GM18873 (cell line): ENCODE data around the gene SCP2D1.

ENCODE experiments used
- ATAC-seq: cut with Tn5 transposase; IDR thresholded peaks from one replicate; pipeline ENCODE4 v1.9.1; 2021; ENCODE audit warnings: mild to moderate bottlenecking, moderate library complexity, moderate number of reproducible peaks; ENCODE audit not compliant: unreplicated experiment, low FRiP score

Gene SCP2D1

DNA sequence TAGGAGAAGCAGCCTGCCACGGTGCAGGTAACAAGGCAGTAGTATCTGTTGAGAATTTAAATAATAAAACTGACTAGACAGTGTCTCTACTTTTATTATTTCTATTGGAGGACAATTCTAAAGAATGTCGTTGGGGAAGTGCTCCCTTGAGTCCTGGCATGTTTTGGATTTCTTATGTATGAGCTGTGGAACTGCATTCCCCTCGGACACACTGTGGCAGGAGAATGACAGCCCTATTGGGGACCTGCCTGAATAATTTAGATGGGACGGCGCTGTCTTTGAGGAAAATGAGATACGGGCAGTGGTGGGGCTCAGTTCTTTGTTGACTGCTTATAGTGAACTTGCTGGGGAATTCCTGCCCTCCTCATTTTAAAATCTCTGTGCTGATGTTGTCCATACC is 2.4 kb upstream of the SCP2D1 start:
- ATAC-seq: no peak

- no peak for ATAC-seq
These were observed 1.7 kb upstream of the SCP2D1 start for GRCh38 chr20:18811904-18812303.

DNA sequence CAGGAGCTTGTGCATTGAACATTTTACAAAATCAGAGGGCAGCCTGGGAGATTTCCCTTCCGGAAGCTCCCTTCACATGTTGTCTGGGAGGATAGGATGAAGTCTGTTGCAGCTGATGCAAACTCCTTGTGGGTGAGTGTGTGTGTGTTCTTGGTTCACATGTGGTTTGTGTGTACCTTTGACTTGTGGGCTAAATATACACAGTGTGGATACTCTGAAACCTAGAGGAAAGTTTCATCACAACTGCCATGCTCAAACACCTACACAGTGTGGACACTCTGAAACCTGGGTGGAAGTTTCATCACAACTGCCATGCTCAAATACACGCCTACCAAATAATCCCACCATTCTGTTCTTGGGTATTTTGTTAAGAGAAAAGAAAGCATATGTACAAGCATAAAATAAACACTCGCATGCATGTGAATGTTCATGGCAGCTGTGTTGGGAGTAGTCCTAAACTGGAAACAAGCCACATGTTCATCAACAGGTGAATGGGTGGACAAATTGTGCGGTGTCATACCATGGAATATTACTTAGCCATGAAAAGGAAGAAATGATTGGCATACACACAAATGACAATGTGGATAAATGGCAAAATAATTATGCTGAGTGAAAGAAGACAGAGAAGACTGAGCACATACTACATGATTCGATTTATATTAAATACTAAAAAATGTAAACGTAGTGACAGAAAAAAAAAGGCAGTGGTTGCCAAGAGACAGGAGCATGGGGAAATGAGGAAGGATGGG is 1.8 kb downstream of the SCP2D1 start:
- ATAC-seq: no peak

GRCh38 chr20:18822832-18823231 is 9.2 kb downstream of the SCP2D1 start:
- ATAC-seq: no peak

GRCh38 chr20:18831830-18832499 is 18.4 kb downstream of the SCP2D1 start:
- no peak for ATAC-seq

- ATAC-seq: no peak
These were observed 19.1 kb downstream of the SCP2D1 start for GRCh38 chr20:18832546-18833200.

- ATAC-seq: no peak
These were observed 22.1 kb downstream of the SCP2D1 start for GRCh38 chr20:18835466-18836256.

DNA sequence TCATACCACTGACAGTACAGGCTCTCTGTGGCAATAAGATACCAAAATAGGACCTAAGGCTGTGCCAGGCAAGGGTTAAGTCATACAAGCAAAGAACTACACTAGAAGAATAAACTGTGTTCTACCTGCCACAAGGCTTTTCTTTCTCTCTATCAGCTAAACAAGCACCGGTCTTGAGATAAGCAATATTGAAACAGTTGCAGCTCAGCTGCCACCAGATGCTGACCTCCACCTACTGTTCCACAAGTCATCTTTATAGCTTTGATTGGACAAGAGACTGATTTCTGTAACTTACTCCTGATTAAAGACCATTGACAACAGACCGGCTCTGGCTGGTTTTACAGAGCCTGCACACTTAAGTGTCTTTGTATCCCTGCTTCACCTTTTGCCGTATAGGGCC is 24.1 kb downstream of the SCP2D1 start:
- ATAC-seq: no peak

DNA sequence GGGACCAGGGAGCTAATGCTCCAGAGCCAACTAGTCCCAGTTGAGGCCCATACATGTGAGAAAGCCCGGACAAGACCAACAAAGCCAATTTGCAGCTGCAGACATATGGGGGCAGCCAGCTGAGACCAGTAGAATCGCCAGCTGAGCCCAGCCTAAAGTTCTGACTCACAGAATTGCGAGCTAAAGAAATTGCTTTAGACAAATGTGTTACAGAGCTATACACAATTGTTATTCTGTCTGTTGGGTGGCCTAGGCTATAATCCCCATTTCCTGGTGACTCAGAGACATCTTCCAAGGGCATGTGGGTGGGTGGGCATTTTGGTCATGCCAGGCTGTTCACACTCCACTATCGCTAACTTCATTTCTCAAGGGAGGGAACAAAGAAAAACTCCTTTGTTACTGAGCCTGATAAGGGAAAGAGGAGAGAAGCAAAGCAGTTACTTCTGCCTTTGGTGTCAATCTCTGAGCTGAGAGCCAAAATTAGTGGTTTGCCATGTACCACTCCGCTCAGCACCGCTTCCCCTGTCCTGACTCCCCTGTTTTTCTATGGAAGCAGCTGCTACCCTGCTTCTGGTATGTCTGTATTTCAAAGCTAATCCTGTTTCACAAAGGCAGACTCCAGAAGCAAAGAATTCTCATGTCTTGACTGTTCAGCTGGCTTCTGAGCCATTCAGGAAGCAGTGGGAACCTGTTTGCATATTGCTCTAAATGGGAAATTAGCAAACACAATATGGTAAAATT is 26.1 kb downstream of the SCP2D1 start:
- no peak for ATAC-seq

- ATAC-seq: no peak
These were observed 26.7 kb downstream of the SCP2D1 start for GRCh38 chr20:18840248-18840645.

DNA sequence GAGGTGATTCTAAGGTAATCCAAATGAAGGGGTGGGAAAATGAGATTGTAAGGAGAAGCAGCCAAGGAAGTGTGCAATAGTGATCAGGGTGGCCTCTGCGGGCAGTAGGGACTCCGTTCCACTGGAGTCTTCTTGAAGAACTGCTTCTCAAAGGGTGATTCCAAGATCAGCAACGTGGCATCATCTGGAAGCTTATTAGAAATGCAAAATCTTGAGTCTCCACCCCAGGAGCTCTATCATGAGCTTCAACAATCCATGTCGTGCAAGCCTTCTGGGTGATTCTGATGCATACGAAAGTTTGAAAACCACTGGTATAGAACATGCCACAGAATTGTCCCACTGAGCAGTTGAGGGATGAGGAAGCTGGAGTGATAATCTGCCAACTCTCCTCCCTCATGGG is 31.4 kb downstream of the SCP2D1 start:
- ATAC-seq: no peak

DNA sequence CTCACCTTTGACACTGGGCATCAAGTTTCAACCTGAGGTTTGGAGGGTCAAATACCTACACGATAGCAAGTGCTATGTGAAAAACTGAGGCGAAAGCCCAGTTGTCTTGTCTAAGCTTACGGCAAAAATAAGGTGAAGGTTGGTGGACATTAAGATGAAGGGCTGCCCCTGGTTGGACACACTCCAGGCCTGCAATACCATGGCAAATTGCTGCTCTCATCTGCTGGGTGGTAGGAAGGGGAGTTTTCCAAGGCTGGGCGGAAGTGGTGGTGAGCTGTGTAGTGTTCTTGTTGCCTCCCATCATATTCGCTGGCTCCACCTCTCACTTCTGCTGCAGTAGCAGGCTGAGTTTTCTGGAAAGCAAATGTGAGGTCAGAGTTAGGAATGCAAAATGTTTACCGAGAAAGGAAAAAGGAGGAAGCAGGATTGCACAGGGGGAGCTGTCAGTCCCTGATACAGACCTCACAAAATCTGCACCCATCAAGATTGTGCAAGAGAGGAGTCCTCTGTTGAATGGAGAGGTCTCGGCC is 33.7 kb downstream of the SCP2D1 start:
- ATAC-seq: no peak

DNA sequence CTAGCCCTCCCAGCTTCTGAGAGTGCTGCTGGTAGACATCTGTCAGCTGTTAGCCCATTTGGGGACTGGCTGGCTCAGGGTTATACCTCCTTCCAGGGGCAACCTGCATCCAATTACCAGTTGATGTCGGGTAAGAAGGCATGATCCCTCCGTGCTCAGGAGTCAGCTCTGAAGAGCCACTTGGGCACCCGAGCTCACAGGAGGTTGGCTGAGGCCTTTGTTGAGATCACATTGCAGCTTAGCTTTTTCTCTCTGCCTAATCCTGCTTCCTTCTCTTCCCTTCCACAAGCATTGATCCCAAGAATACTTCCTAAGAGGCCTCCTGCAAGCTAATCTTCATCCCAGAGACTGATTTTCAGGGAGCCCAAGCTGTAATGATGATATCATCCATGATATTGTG is 35.5 kb downstream of the SCP2D1 start:
- no peak for ATAC-seq

GRCh38 chr20:18851629-18852028 is 38.0 kb downstream of the SCP2D1 start:
- no peak for ATAC-seq

GRCh38 chr20:18852318-18852717 is 38.7 kb downstream of the SCP2D1 start:
- no peak for ATAC-seq

DNA sequence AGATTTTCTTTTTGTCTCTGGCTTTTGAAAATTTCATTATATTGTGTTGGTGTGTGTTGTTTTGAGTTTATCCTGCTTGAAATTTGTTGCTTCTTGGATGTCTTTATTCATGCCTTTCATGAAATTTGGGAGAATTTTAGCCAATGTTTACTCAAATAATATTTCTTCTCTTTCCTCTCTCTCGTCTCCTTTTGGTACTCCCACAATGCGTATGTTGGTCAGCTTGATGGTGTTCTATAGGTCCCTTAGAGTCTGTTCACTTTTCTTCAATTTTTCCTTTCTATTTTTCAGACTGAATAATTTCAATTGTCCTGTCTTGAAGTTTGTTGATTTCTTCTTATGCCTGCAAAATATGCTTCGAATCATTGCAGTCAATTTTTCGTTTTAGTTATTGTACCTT is 39.6 kb downstream of the SCP2D1 start:
- no peak for ATAC-seq

DNA sequence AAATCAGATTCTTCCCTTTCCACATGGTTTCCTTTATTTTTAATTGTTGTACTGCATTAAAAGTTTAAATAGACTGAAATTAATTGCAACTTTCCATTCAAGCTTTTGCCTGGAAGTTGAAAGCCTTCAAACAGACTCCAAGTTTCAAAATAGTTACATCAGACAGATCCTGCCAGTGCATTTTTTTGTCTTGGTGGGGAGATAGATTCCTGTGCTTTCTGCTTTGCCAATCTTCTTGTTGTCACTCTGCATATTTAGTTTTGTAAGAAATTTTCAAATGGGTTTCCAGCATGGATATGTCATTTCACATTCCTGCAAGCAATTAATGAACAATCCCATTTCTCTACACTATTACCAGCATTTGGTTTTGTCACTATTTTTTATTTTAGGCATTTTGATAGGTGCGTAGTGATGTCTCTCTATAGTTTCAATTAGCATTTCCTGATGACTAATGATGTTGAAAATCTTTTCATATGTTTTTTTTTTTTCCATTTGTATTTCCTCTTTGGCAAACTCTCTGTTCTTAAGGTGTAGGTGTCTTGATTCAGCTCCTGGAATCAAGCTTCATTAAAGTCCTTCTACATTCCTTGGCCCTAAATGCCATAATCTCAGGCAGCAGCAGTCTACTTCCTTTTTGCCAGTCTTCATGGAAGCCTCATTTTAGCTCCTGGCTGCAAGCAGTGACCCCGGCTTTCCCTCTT is 40.5 kb downstream of the SCP2D1 start:
- ATAC-seq: no peak

GRCh38 chr20:18855882-18856281 is 42.3 kb downstream of the SCP2D1 start:
- no peak for ATAC-seq

DNA sequence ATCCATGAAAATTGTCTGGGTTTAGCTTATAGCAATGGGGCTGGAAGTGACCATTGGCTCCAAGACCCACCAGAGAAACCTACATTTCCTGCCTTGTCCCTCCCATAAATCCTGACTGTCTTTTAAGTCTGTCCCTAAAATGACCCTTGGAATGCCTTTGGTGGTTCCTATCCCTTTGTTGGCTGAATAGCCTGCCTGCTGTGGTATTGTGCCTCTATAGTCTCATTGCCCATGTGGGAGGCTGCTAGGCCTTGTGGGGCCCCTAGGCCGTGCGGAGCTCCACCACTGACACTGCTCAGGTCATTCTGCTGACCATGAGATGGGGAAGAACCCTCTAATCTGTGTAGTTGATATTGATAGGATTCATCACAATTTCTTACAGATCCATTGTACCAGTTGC is 43.3 kb downstream of the SCP2D1 start:
- ATAC-seq: no peak
